ENCODE data around the gene CHPT1. TPM values are rescaled to one million over a fixed set of nuclear protein-coding genes. Genes with fewer than 3 reads are reported as not detected.

Gene CHPT1
- total RNA-seq, 1 donor from 2014 or later = 16.9 TPM

GRCh38 chr12:101775816-101776215 is 78.4 kb downstream of the CHPT1 start:
- Mint-ChIP-seq H3K27ac (no peak overlapping the region), H3K4me1 (no peaks in the 10 kb centered on the region), H3K4me3 (no peak overlapping the region), H3K27me3 (ENCODE audit: low read depth) (no peaks in the 10 kb centered on the region), H3K9me3 (no peaks in the 10 kb centered on the region), H3K36me3 (no peaks in the 10 kb centered on the region)
- DNase-seq (ENCODE audit: low spot score in 2 of 2, unreplicated experiment in 2 of 2) = no peak
- no peak for TF ChIP-seq CTCF (IDR thresholded peaks at IDR 0.05; ENCODE audit: unreplicated experiment)

GRCh38 chr12:101777485-101777884 is 80.0 kb downstream of the CHPT1 start:
- no peak for DNase-seq (ENCODE audit: low spot score in 2 of 2, unreplicated experiment in 2 of 2)
- Mint-ChIP-seq H3K4me1 (peaks cover 2% of the 10 kb centered on the region), H3K27ac (no peak overlapping the region), H3K36me3 (no peaks in the 10 kb centered on the region), H3K27me3 (ENCODE audit: low read depth) (no peaks in the 10 kb centered on the region), H3K4me3 (no peak overlapping the region), H3K9me3 (no peaks in the 10 kb centered on the region)
- no peak for TF ChIP-seq CTCF (IDR thresholded peaks at IDR 0.05; ENCODE audit: unreplicated experiment)

- Mint-ChIP-seq H3K9me3 (no peaks in the 10 kb centered on the region), H3K36me3 (no peaks in the 10 kb centered on the region), H3K27me3 (ENCODE audit: low read depth) (no peaks in the 10 kb centered on the region), H3K27ac (no peak overlapping the region), H3K4me3 (no peak overlapping the region), H3K4me1 (peaks cover 7% of the 10 kb centered on the region)
- no peak for TF ChIP-seq CTCF (IDR thresholded peaks at IDR 0.05; ENCODE audit: unreplicated experiment)
- no peak for DNase-seq (ENCODE audit: low spot score in 2 of 2, unreplicated experiment in 2 of 2)
These were observed 80.5 kb downstream of the CHPT1 start for GRCh38 chr12:101777978-101778377.

Other genes with a start within 250 kb of the CHPT1 start
- not detected in 3 replicates for gene SPIC, start 222.3 kb upstream of the CHPT1 start, total RNA-seq
- not detected in 3 replicates for gene MYBPC1, start 102.7 kb upstream of the CHPT1 start, total RNA-seq
- gene SYCP3, start 41.8 kb downstream of the CHPT1 start, total RNA-seq = 0.14 to 0.16 TPM (median 0.16 TPM) in 3 replicates
- gene GNPTAB, start 133.3 kb downstream of the CHPT1 start, total RNA-seq = 33.2 to 35.9 TPM (median 33.6 TPM) in 3 replicates
- 14.4 to 17.4 TPM (median 15.8 TPM) in 3 replicates for gene DRAM1, start 179.9 kb downstream of the CHPT1 start, total RNA-seq

Measured in mesothelial cell of epicardium (in vitro differentiated cells).